Trophoblast cell (in vitro differentiated cells and primary cell): ENCODE data around the gene SUMO4.

Experiments used
- DNase-seq, 2 donors: peaks; one replicate each; pipeline ENCODE4 v3.0.0-alpha.2; 2016
- H2AFZ ChIP-seq: 2 replicates; pipeline ENCODE4 v1.6.1; 2013; ENCODE audit warnings: low read length, moderate library complexity, mild to moderate bottlenecking; ENCODE audit not compliant: insufficient read depth, poor library complexity
- H2AK5ac ChIP-seq: 2 replicates; pipeline ENCODE4 v1.6.1; 2013; ENCODE audit warnings: mild to moderate bottlenecking, low read length
- H2BK120ac ChIP-seq: 2 replicates; pipeline ENCODE4 v1.6.1; 2013; ENCODE audit warnings: low read length, mild to moderate bottlenecking, moderate library complexity; ENCODE audit not compliant: insufficient read depth, poor library complexity
- H2BK12ac ChIP-seq: 2 replicates; pipeline ENCODE4 v1.6.1; 2013; ENCODE audit warnings: mild to moderate bottlenecking, low read length, moderate library complexity
- H2BK5ac ChIP-seq: 2 replicates; pipeline ENCODE4 v1.6.1; 2013; ENCODE audit warnings: low read length, low read depth, moderate library complexity, mild to moderate bottlenecking; ENCODE audit not compliant: poor library complexity
- H3K14ac ChIP-seq: 2 replicates; pipeline ENCODE4 v1.6.1; 2013; ENCODE audit warnings: mild to moderate bottlenecking, low read length
- H3K18ac ChIP-seq: 2 replicates; pipeline ENCODE4 v1.6.1; 2013; ENCODE audit warnings: mild to moderate bottlenecking, low read length
- H3K23ac ChIP-seq: 2 replicates; pipeline ENCODE4 v1.6.1; 2013; ENCODE audit warnings: low read length
- H3K27ac ChIP-seq: 2 replicates; pipeline ENCODE4 v1.5.1; 2013; ENCODE audit warnings: low read depth, mild to moderate bottlenecking, inconsistent platforms, low read length, moderate library complexity
- H3K27me3 ChIP-seq: 2 replicates; pipeline ENCODE4 v1.6.1; 2013; ENCODE audit warnings: inconsistent platforms, mild to moderate bottlenecking, low read length, moderate library complexity; ENCODE audit not compliant: insufficient read depth
- H3K36me3 ChIP-seq, 2 experiments: 1 replicate in 1 of 2; 2 replicates in 1 of 2; pipeline ENCODE4 v1.6.1; 2013; ENCODE audit warnings: low read length in 2 of 2, mild to moderate bottlenecking in 2 of 2, moderate library complexity in 1 of 2; ENCODE audit not compliant: insufficient read depth in 2 of 2, control insufficient read depth in 1 of 2
- H3K4ac ChIP-seq: 2 replicates; pipeline ENCODE4 v1.6.1; 2013; ENCODE audit warnings: low read depth, mild to moderate bottlenecking, low read length, moderate library complexity
- H3K4me1 ChIP-seq, 2 experiments: 1 replicate in 1 of 2; 2 replicates in 1 of 2; pipeline ENCODE4 v1.6.1; 2013; ENCODE audit warnings: low read length in 2 of 2, mild to moderate bottlenecking in 2 of 2, moderate library complexity in 1 of 2; ENCODE audit not compliant: insufficient read depth in 2 of 2, control insufficient read depth in 1 of 2
- H3K4me2 ChIP-seq: 2 replicates; pipeline ENCODE4 v1.6.1; 2013; ENCODE audit warnings: inconsistent platforms, mild to moderate bottlenecking, low read length, moderate library complexity
- H3K4me3 ChIP-seq: 2 replicates; pipeline ENCODE4 v1.5.1; 2013; ENCODE audit warnings: mild to moderate bottlenecking, low read depth, low read length, inconsistent platforms
- H3K79me1 ChIP-seq: one replicate; pipeline ENCODE4 v1.6.1; 2013; ENCODE audit warnings: low read length
- H3K79me2 ChIP-seq: 2 replicates; pipeline ENCODE4 v1.6.1; 2013; ENCODE audit warnings: low read length, mild to moderate bottlenecking; ENCODE audit not compliant: control insufficient read depth, insufficient read depth, poor library complexity
- H3K9ac ChIP-seq: 2 replicates; pipeline ENCODE4 v1.6.1; 2013; ENCODE audit warnings: mild to moderate bottlenecking, low read length
- H3K9me3 ChIP-seq: 2 replicates; pipeline ENCODE4 v1.6.1; 2013; ENCODE audit warnings: low read depth, mild to moderate bottlenecking, control low read depth, inconsistent platforms, low read length; ENCODE audit not compliant: insufficient read depth
- H4K12ac ChIP-seq: 2 replicates; pipeline ENCODE4 v1.6.1; 2013; ENCODE audit warnings: low read depth, mild to moderate bottlenecking, low read length, moderate library complexity
- H4K8ac ChIP-seq: 2 replicates; pipeline ENCODE4 v1.6.1; 2013; ENCODE audit warnings: low read depth, mild to moderate bottlenecking, low read length, moderate library complexity
- H4K91ac ChIP-seq: one replicate; pipeline ENCODE4 v1.6.1; 2013; ENCODE audit warnings: low read depth, mild to moderate bottlenecking, low read length, moderate library complexity
- WGBS: extraction: QIAGEN DNeasy Blood & Tissue Kit; methylation state at CpG from one replicate; pipeline ENCODE4 v1.1.7; 2013; ENCODE audit warnings: missing lambda C conversion rate; ENCODE audit not compliant: insufficient read length, insufficient coverage; ENCODE audit errors: extremely low coverage; 5-methylcytosine and 5-hydroxymethylcytosine counted together

The SUMO4 gene

GRCh38 chr6:149371154-149371553, 28.9 kb upstream of the SUMO4 start:
- no peak overlapping the region for H3K4me2 ChIP-seq
- no peaks in the 10 kb centered on the region for H3K79me1 ChIP-seq
- H3K4me1 ChIP-seq: no peaks in the 10 kb centered on the region
- H2AK5ac ChIP-seq: no peak overlapping the region
- no peak overlapping the region for H2AFZ ChIP-seq
- DNase-seq: no peak
- no peak overlapping the region for H2BK120ac ChIP-seq
- peaks cover 2 to 3% of the 10 kb centered on the region in 2 experiments for H3K36me3 ChIP-seq
- no peak overlapping the region for H4K8ac ChIP-seq
- H2BK12ac ChIP-seq: no peak overlapping the region
- no peak overlapping the region for H3K9ac ChIP-seq
- H3K27me3 ChIP-seq: no peaks in the 10 kb centered on the region
- H4K12ac ChIP-seq: no peak overlapping the region
- H3K23ac ChIP-seq: no peak overlapping the region
- no peak overlapping the region for H4K91ac ChIP-seq
- no peak overlapping the region for H3K14ac ChIP-seq
- H3K27ac ChIP-seq: no peak overlapping the region
- H3K4me3 ChIP-seq: no peak overlapping the region
- no peak overlapping the region for H2BK5ac ChIP-seq
- H3K9me3 ChIP-seq: no peaks in the 10 kb centered on the region
- no peak overlapping the region for H3K4ac ChIP-seq
- H3K18ac ChIP-seq: no peak overlapping the region
- H3K79me2 ChIP-seq: peaks cover 2% of the 10 kb centered on the region

GRCh38 chr6:149372062-149372461, 28.0 kb upstream of the SUMO4 start:
- Histone ChIP-seq H3K9ac (no peak overlapping the region), H3K4ac (no peak overlapping the region), H3K36me3 (peaks cover 2 to 3% of the 10 kb centered on the region in 2 experiments), H3K23ac (no peak overlapping the region), H3K4me1 (no peaks in the 10 kb centered on the region), H2AFZ (no peak overlapping the region), H3K14ac (no peak overlapping the region), H3K27me3 (no peaks in the 10 kb centered on the region), H3K9me3 (no peaks in the 10 kb centered on the region), H2BK120ac (no peak overlapping the region), H4K91ac (no peak overlapping the region), H4K12ac (no peak overlapping the region), H3K79me2 (peaks cover 2% of the 10 kb centered on the region), H3K4me3 (no peak overlapping the region), H2BK5ac (no peak overlapping the region), H2BK12ac (no peak overlapping the region), H2AK5ac (no peak overlapping the region), H3K27ac (no peak overlapping the region), H4K8ac (no peak overlapping the region), H3K18ac (no peak overlapping the region), H3K79me1 (no peaks in the 10 kb centered on the region), H3K4me2 (no peak overlapping the region)
- no CpG with 5 or more reads among the region's 2 CpGs for WGBS
- DNase-seq: no peak

GRCh38 chr6:149373511-149373910, 26.6 kb upstream of the SUMO4 start:
- H2AK5ac ChIP-seq: no peak overlapping the region
- H3K4me2 ChIP-seq: no peak overlapping the region
- H3K4me3 ChIP-seq: no peak overlapping the region
- H3K79me2 ChIP-seq: peaks cover 2% of the 10 kb centered on the region
- no peak overlapping the region for H2AFZ ChIP-seq
- H4K8ac ChIP-seq: no peak overlapping the region
- no peaks in the 10 kb centered on the region for H3K9me3 ChIP-seq
- H3K27me3 ChIP-seq: no peaks in the 10 kb centered on the region
- no peaks in the 10 kb centered on the region for H3K79me1 ChIP-seq
- H3K9ac ChIP-seq: no peak overlapping the region
- H4K91ac ChIP-seq: no peak overlapping the region
- H2BK5ac ChIP-seq: no peak overlapping the region
- H2BK120ac ChIP-seq: no peak overlapping the region
- no peak for DNase-seq
- no peak overlapping the region for H2BK12ac ChIP-seq
- H3K4me1 ChIP-seq: no peaks in the 10 kb centered on the region
- no peak overlapping the region for H3K14ac ChIP-seq
- no peak overlapping the region for H4K12ac ChIP-seq
- no peak overlapping the region for H3K18ac ChIP-seq
- peaks cover 4 to 8% of the 10 kb centered on the region in 2 experiments for H3K36me3 ChIP-seq
- H3K23ac ChIP-seq: no peak overlapping the region
- no CpG with 5 or more reads among the region's 2 CpGs for WGBS
- no peak overlapping the region for H3K4ac ChIP-seq
- no peak overlapping the region for H3K27ac ChIP-seq

- Histone ChIP-seq H2BK120ac (no peak overlapping the region), H3K4ac (no peak overlapping the region), H3K27ac (no peak overlapping the region), H2AFZ (no peak overlapping the region), H3K27me3 (no peaks in the 10 kb centered on the region), H3K4me1 (no peaks in the 10 kb centered on the region), H3K18ac (no peak overlapping the region), H3K9me3 (peaks cover 2% of the 10 kb centered on the region), H3K36me3 (peaks cover 18 to 28% of the 10 kb centered on the region in 2 experiments), H2BK5ac (no peak overlapping the region), H3K23ac (no peak overlapping the region), H4K91ac (no peak overlapping the region), H3K14ac (no peak overlapping the region), H4K8ac (no peak overlapping the region), H2BK12ac (no peak overlapping the region), H3K79me2 (no peaks in the 10 kb centered on the region), H3K4me3 (no peak overlapping the region), H3K79me1 (peaks cover 2% of the 10 kb centered on the region), H2AK5ac (no peak overlapping the region), H4K12ac (no peak overlapping the region), H3K4me2 (no peak overlapping the region), H3K9ac (no peak overlapping the region)
- no peak for DNase-seq
- no CpG with 5 or more reads among the region's 3 CpGs for WGBS
Observed at GRCh38 chr6:149379977-149380376, 20.1 kb upstream of the SUMO4 start.
